ENCODE data around the gene CFAP97D2.

The CFAP97D2 gene

DNA sequence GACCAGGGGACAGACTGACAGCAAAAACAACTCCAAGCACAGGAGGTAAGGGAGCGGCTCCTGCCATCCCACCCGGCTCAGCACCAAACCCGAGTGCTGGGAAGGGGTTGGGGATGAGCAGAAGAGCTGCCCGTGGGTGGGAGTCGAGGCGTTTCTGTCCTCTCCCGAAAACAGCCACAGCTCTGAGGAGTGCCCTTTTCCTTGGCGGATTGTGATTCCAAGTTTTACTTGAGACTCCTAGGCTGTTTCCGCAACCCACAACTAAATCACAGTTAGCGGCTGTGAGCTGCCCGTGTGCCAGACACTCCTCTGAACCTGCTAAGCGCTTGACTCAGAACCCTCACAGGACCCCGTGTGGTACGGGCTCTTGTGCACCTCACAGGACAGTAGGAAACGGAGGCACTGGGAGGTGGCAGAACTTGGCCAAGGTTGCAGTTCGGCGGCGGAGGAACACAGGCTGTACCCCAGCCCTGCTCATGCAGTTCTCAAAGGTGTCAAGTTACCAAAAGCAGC, 21.4 kb downstream of the CFAP97D2 start:
- DNase-seq (ENCODE audit: low read depth) = no peak

DNA sequence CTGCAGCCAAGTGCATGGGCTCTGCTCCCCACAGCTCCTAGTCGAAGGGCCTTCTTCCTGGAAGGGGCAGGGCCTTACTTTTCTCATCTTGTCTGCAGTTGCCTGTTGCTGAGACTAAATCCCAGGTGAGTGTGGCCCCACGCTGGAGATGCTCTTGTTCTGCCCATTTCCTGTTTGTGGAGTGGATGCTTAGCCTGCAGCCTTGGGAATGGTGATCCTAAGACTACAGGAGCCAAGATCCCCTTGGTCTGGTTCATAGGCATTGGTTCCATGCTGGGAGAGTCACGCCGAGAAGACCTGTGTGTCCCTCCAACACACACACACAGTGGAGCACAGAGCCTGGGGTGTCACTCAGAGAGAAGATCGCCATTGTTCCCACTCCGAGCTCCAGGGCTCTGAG, 23.5 kb downstream of the CFAP97D2 start:
- no peak for DNase-seq (ENCODE audit: low read depth)

DNA sequence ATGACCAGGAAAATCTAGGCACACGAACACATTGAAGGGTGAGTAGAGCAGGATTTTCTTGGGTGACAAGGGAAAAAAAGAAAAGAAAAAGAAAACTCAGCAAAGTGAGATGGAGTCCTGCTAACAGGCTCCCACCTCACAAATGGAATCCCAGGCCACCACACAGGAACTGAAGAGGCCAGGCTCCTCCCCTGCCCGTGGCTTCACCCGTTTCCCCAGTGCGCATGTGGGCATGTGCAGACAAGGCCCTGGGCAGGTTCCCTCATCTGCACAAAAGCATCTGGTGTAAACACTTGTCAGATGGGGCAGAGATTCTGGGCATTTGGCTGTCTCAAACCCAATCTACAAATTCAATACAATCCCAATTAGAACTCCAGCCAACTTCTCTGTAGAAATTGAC, 24.5 kb downstream of the CFAP97D2 start:
- peak; percentile 27 for DNase-seq (ENCODE audit: low read depth)

DNA sequence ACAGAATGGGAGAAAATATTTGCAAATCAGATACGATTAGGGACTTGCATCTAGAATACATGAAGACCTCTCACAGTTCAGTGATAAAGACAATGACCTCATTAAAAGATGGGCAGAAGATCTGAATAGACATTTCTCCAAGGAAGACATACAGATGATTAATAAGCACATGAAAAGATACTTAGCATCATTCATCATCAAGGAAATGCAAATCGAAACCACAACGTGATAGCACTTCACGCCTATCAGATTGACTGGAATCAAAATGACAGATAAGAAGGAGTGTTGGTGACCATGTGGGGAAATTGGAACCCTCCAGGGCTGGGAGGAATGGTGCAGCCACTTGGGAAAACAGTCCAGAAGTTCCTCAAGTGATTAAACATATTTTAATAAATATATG, 25.8 kb downstream of the CFAP97D2 start:
- no peak for DNase-seq (ENCODE audit: low read depth)

DNA sequence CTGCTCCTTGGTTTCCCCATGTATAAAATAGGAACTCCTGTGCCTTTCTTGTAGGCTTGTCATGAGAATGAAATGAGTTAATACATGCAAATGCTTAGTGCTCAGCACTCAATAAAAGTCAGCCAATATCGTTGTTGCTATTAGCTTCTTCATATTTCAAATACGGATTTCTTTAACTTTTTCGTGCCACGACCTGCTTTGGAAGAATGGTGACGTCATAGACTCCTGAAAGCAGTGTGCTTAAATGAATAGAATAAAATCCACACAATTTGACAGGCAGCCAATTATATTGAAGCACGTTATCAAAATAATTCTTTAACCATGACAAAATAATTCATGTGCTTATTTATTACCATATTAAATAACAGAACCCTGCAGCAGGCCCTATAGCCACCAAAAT, 29.1 kb downstream of the CFAP97D2 start:
- DNase-seq (ENCODE audit: low read depth) = no peak

DNA sequence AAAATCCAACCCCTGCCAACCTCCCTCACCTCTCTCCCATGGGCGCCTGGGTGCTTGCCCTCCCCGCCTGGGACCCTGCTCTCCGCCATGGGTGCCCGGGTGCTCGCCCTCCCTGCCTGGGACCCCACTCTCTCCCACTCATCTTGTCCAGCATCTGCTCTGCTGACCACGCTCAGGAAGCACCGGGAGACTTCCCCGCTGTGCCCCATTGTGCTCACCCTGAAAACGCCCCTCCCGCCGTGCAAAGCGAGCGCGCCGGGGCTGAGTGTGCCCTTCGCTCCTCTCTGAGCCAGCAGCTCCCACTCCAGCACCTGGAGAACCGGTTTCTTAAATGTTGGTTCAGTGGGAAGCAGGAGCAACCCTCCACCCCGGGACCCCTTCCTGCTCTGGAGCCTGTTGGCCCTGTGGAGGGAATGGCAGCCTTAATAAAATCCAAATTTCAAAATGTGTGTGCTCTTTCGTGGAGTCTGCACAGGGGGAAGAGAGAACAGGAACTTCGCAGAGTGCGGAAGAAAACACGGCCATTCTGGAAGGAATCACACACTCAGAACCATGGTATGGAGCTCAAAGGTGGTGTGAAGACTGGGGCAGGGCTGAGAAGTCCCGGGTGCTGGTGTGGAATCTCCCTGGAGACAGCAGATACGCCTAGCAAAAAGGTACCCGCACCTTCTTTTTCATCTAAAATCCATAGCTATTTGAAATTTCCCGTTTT, 32.5 kb downstream of the CFAP97D2 start:
- DNase-seq (ENCODE audit: low read depth) = no peak

DNA sequence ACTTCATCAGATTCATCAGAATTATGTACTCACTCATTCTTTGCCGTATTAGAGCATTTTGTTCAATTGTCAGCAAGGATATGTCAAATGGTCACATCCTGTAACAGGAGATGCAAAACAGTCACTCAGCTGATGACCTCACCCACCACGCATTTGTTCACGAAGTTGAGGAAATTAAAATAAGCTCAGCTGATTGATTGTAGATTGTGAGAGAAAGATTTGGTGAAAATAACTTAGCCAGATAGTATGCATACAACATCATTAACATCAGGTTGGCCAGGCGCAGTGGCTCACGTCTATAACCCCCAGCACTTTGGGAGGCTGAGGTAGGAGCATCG, 33.1 kb downstream of the CFAP97D2 start:
- no peak for DNase-seq (ENCODE audit: low read depth)

DNA sequence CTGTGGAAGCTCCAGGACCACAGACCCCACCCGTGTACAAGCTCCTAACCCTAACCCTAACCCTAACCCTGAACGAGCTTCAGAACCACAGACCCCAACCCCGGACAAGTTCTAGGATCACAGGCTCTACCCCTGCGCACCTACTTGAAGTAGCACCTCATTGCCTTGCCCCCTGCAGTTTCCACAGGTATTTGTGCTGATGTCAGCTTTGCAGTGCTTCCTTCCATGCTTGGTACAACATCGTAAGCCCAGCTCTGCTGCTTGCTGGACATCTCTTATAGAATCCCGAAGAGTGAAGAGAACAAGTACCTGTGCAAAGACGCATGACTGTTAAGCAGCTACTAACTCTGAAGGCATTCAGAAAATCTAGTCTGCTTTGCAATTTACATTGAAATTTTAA, 34.9 kb downstream of the CFAP97D2 start:
- DNase-seq (ENCODE audit: low read depth) = no peak

DNA sequence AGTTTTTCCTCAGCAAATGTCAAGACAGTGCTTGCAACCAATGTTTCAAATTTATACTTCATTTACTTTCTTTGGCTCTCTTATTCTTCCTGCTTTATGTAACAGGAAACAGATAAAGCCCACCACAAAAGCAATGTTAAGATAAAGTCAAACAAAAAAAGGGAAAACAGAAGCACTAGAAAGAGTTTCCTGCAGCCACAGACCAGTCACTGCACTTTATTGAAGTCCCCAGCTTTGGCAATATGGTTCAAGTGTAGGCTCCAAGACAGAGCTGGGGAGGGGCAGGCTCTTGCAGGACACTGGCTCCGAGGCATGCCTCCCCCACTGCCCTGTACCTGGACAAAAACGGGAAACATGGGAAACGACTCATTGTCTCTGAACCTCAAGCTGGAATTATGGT, 40.3 kb downstream of the CFAP97D2 start:
- no peak for DNase-seq (ENCODE audit: low read depth)

DNA sequence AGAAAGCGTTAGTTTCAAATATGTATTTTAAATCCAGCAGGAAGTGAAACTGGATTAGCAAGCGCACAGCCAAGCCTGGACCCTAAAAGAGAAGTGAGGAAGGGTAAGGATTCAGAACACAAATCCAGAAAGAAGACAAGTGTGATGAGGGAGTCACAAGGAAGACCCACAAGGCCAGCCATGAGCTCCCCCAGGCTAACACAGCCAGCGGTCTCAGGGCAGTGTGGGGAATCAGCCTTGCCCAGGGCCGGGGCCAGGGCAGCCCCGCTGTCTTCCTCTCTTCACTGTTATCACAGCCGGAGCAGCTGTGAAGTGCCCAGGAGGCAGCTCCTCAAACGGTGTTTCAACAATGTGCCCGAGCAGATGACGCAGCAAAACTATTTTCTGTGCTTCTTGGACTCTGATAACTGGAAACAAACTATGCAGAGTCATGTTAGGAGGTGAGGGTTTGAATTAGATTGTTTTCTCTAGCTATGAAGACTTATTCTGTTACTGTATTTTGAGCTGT, 43.5 kb downstream of the CFAP97D2 start:
- DNase-seq (ENCODE audit: low read depth) = no peak

DNA sequence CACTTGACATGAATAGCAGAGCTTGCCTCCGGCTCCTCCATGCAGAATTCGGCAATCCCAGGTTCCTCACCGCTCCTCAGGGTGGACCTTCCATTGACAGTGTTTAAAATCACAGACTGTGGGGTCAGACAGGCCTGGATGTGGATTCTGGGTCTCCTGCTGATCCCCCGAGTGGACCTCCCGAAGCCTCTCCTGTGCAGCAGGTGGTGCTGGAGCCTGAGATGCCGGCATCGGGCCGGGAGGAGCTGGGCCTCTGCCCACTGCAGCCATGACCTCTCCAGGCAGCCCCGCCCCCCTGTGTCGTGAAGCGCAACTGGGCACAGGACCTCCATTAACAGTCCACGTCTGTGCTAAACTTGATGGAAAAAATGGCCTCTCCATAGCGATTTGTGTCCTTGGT, 45.1 kb downstream of the CFAP97D2 start:
- DNase-seq (ENCODE audit: low read depth) = no peak

DNA sequence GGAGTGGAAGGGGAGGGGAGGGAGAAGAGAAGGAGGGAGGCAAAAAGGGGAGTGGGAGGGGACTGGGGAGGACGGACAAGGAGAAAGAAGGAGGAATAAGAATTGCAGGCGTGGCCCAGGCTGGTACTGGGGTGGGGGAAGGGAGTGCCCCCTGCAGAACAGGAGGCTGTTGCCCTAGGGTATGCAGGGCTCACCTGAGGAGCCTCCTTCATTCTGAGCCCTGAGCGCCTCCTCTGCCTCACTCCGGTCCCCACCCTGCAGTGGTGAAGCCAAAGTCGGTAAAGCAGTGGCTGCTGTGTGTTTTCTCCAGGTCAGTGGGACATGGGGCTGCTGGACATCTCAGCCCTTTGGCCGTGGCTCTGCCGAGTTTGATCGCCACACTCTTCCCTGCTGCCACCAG, 46.6 kb downstream of the CFAP97D2 start:
- no peak for DNase-seq (ENCODE audit: low read depth)

DNA sequence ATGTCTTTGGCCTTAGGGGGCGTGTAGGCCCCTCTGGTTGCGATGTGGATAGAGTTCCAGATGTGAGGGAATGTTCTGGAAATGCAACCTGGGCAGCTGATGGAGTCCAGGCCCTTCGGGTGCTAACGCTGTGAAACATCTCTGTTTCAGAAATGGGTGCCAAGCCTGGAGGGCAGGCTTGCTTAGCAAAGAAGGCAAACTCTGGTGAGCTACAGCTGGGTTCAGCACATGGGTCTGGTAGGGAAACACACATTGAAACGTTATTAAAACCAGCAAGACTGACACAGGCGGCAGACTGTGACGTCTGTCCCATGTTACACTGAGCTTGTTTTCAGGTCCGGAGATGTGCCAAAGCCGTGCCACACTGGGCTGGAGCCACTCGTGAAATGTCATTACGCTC, 47.0 kb downstream of the CFAP97D2 start:
- DNase-seq (ENCODE audit: low read depth) = no peak

DNA sequence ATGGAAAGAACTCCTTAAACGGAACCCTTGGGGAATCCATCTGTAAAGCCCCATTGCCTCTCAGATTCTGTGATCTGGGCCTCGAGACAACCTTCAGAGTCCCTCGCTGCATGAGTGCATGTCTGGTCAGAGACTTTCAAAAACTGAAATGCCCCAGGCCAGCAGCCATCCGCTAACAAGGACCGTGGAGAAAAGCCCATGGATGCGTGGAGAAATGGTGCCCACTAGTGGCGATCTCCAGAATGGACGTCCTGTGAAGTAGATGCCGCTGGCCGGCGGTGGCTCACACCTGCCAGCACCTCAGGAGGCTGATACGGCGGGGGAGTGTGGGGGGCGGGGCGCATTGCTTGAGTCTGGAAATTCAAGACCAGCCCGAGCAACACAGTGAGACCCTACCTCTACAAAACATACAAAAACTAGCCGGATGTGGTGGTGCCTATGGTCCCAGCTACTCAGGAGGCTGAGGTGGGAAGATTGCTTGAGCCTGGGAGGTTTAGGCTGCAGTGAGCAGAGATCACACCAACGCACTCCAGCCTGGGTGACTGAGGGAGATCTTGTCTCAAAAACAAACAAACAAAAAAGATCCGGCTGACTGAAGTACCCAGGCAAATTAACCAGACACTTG, 47.8 kb downstream of the CFAP97D2 start:
- peak; percentile 78 for DNase-seq (ENCODE audit: low read depth)

DNA sequence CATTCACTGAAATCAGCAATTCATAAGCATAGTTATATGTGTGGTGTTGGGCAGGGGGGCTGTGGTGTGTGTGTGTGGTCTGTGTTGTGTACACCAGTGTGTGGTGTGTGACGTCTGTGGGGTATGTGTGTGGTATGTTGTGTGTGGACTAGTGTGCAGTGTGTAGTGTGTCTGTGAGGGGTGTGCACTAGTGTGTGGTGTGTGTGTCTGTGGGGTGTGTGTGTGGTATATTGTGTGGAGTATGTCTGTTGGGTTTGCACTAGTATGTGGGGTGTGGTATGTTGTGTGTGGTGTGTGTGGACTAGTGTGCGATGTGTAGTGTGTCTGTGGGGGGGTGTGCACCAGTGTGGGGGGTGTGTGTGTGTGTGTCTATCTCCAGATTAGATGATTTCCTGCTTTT, 48.5 kb downstream of the CFAP97D2 start:
- DNase-seq (ENCODE audit: low read depth) = no peak

DNA sequence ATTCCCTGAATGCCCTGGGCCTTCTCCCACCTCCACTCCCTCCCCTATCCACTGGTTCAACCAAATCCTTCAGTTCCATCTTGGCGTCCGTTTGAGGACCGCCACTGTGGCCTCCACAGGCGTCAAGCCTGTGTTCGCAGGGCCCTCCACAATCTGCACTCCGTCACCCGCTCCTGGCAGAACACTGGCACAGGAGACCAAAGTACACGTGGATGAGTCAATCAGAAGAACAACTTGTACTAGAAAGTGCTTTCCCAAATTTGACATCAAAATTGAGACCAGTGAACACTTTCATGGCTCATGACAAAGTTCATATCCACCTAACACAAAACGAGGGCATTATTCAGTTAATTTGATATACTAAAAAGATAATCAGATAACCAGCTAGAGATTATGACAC, 49.1 kb downstream of the CFAP97D2 start:
- no peak for DNase-seq (ENCODE audit: low read depth)

DNA sequence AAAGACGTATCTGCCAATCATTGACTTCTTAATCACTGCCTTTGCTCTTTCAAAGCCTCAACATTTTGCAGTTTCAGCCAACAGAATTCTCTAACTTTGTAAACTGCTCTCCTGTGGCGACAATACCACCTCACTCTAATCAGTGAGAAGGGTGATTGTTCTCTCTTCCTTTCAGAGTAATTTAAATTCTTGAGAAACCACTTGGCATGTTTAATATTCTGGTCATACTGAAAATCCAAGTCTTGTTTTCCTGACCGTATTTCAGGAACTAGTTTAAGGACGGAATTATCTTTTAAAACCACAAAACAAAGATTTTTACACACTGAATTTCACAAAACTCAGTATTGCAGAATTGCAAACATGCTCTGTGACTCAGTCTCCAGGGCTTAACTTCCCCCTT, 50.4 kb downstream of the CFAP97D2 start:
- no peak for DNase-seq (ENCODE audit: low read depth)

DNA sequence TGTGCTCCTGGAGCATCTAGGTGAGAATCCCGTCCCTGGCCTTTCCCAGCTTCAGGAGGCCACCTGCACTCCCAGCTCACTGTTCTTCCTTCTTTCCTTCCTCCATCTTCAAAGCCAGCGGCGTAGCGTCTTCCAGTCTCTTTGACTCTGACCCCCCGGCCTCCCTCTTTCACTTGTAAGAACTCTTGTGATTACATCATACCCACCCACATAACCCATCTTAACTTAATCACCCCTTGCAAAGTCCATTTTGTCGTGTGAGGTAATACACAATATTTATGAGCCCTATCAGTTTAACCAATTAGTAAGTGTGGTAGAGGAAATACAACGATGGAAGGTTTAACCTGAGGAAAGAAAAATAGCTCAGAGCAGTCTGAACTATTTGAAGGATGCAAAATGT, 51.1 kb downstream of the CFAP97D2 start:
- DNase-seq (ENCODE audit: low read depth) = no peak

DNA sequence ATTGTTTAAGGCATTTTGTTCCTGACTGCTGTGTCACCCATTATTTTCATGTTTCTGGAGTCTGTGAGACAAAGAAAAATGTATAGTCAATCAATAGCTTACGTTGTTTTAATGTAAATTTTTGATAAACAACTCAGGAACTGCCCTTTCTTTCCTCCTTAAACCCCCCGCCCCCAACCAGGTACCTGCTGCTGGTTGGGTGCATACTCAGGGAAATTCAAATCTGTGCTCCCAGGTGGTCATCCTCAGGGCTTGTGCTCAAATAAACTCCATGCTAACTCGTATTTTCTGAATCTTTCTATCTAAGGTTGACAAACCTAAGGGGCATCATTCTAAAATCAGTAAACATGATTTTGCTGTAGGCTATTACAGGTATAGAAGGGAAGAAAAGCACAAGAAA, 51.5 kb downstream of the CFAP97D2 start:
- DNase-seq (ENCODE audit: low read depth) = no peak

DNA sequence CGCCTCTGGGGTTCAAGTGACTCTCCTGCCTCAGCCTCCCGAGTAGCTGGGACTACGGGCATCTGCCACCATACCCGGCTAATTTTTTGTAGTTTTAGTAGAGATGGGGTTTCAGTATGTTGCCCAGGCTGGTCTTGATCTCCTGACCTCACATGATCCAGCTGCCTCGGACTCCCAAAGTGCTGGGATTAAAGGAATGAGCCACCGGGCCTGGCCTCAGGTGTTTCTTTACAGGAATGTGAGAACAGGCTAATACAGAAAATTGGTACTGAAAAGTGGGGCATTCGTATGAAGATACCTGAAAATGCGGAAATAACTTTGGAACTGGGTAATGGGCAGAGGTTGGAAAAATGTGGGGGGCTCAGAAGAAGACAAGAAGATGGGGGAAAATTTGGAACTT, 52.8 kb downstream of the CFAP97D2 start:
- no peak for DNase-seq (ENCODE audit: low read depth)

DNA sequence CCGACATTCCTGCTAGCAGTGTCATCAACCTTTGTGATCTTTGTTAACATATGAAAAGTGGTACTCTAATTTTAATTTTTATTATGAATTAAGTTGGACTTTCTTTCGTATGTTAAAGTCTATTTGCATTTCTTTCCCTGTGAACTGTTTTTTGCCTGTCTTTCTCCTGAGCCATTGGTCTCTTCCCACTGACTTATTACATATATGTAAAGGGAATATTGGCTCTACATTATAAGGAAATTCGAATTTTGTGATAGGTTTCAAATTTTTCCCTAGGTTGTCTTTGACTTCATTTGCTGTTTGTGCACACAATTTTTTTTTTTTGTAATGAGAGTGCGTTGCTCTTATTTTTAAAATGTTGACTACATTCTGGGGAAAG, 55.2 kb downstream of the CFAP97D2 start:
- no peak for DNase-seq (ENCODE audit: low read depth)

DNA sequence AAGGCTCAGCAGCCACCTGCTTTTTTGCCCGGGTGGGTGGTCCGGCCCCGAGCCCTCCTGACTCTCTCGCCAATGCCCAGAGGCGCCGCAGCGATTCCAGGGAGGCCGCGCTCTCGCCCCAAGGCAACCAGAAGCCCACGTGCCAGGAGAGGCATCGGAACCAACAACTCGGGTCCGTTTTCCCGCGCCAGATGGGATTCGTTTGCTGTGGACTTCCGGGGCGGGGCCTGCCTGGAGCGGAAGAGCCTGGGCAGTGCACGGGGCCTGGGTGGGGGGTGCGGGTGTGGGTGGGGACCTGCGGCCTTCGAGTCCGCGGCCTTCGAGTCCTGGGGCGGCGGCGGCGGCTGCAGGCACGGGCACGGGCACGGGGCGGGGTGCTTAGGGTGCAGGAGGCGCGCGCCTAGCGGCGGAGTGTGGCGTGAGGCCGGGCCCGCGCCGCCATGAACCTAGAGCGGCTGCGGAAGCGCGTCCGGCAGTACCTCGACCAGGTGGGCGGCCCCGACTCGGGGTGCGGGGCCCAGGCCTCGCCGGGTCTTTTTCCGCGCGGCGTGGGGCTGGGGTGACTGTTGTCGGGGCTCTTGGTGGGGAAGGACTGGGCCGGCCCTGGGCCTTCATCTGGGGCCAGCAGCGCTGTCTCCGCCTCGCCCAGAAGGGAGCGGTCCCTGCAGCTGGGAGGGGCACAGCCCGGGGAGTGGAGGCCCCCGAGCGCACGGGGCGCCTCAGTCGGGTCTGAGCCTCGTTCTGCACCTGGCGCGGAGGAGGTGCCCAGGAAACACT, 55.8 kb downstream of the CFAP97D2 start, which contains the start of gene CDC16:
CDC16 (plus strand) TSS at position 253 of the 777 bp plus-strand sequence; CDS start at position 441, 188 bp downstream.
- DNase-seq (ENCODE audit: low read depth) = peak; percentile 88

DNA sequence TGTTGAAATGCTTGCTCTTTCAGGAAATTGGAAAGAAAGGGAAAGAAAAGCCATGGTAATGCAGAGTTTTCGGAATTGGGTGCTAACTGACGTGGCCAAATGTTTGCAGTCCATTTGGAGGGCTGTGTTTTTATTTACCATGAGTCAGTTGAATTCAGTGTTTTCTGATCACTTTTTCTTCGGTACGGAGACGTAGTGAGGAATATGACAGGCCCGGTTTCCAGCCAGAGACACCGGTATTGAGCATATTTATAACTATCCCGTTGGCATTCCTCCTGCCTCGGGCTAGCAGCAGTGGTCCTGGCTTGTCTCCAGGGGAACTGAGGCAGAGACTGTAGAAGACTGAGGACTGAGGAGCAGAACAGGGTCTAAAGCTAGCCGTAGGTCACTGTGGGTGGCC, 56.6 kb downstream of the CFAP97D2 start:
- no peak for DNase-seq (ENCODE audit: low read depth)
